ENCODE measurements around the gene RNF167. TPM values are rescaled to one million over a fixed set of nuclear protein-coding genes. Genes with fewer than 3 reads are reported as not detected.

The RNF167 gene
- total and polyA plus RNA-seq, 2 of the 4 experiments (the other 2 are of a cell fraction) = 13.1 to 79.5 TPM

- Histone ChIP-seq H2AK9ac (replicated peaks; ENCODE audit: low read depth, low read length, poor library complexity) (no peak overlapping the region), H3K9ac (ENCODE audit: low read depth, low read length) (no peak overlapping the region), H4K8ac (ENCODE audit: low read depth in 2 of 2, low read length in 2 of 2) (no peak overlapping the region), H3K36me3 (ENCODE audit: control insufficient read depth, insufficient read depth, low read length) (peaks cover 26% of the 10 kb centered on the region), H4K91ac (ENCODE audit: insufficient read depth, low read depth, low read length) (no peak overlapping the region), H3K9me1 (ENCODE audit: insufficient read depth, low read length) (peaks cover 17% of the 10 kb centered on the region), H2BK120ac (ENCODE audit: low read depth, low read length) (no peak overlapping the region), H2BK15ac (ENCODE audit: low read depth, low read length) (no peak overlapping the region), H3K79me1 (ENCODE audit: low read depth in 1 of 2, low read length in 2 of 2) (peaks cover 17 to 42% of the 10 kb centered on the region in 2 experiments; a peak in 3 of 4 replicates), H3K9me3 (ENCODE audit: control insufficient read depth, insufficient read depth, low read length) (no peaks in the 10 kb centered on the region), H3K23ac (ENCODE audit: low read depth, low read length) (no peak overlapping the region), H4K5ac (ENCODE audit: low read depth, low read length) (no peak overlapping the region), H3K56ac (ENCODE audit: extremely low read depth, insufficient read depth, low read length) (no peak overlapping the region), H3K14ac (replicated peaks; ENCODE audit: low read depth, low read length) (no peak overlapping the region), H3K4me2 (ENCODE audit: low read depth, low read length) (no peak overlapping the region; the same call in 1 of the 2 replicates), H3K27me3 (ENCODE audit: control insufficient read depth, insufficient read depth, low read length) (no peaks in the 10 kb centered on the region), H3K4ac (ENCODE audit: low read depth, low read length) (no peak overlapping the region), H4K20me1 (ENCODE audit: insufficient read depth, low read length) (peaks cover 19% of the 10 kb centered on the region; the same call in 1 of the 2 replicates), H3K27ac (ENCODE audit: insufficient read depth, low read length) (no peak overlapping the region), H3K18ac (ENCODE audit: low read depth, low read length) (no peak overlapping the region), H3K4me1 (ENCODE audit: control insufficient read depth, insufficient read depth, low read length) (peaks cover 14% of the 10 kb centered on the region), H2BK20ac (ENCODE audit: low read depth, low read length) (no peak overlapping the region), H2AFZ (replicated peaks; ENCODE audit: low read length, poor library complexity) (no peak overlapping the region), H2BK5ac (ENCODE audit: low read depth, low read length, poor library complexity, severe bottlenecking) (no peak overlapping the region), H2AK5ac (ENCODE audit: low read depth, low read length) (no peak overlapping the region), H3K4me3 (ENCODE audit: insufficient read depth, low read depth, low read length) (no peak overlapping the region)
- ChIA-PET POLR2A (ENCODE audit: unreplicated experiment) (no interaction called here), CTCF (no interaction called here)
- ATAC-seq (ENCODE audit: low read depth) (no peak), DNase-seq (no peak)
- intact Hi-C loops (cut with micrococcal nuclease) = no loop called here
- in situ Hi-C loops (cut with MboI; ENCODE audit: low sequenced_read_pairs) = no loop called here
- dilution Hi-C loops (cut with HindIII; ENCODE audit: low sequenced_read_pairs, unreplicated experiment) = no loop called here
- WGBS, 2 experiments (ENCODE audit: extremely low coverage in 2 of 2, insufficient read length in 1 of 2) = no CpG with 5 or more reads among the region's 11 CpGs
- no TSS peak for BruUV-seq (replicated peaks)
- TF ChIP-seq ELK1 (IDR thresholded peaks at IDR 0.05; ENCODE audit: borderline replicate concordance, low read depth, low read length) (no peak), RFX5 (IDR thresholded peaks at IDR 0.05; ENCODE audit: low read depth, low read length) (no peak), MXI1 (IDR thresholded peaks at IDR 0.05; ENCODE audit: borderline replicate concordance, low read depth, low read length) (no peak), FOS (IDR thresholded peaks at IDR 0.05; ENCODE audit: low read depth, low read length) (no peak), RCOR1 (IDR thresholded peaks at IDR 0.05; ENCODE audit: insufficient replicate concordance, low read length) (no peak), CHD1 (IDR thresholded peaks at IDR 0.05; ENCODE audit: low read depth, low read length) (no peak), MAFK (IDR thresholded peaks at IDR 0.05; ENCODE audit: low read depth, low read length) (no peak), CTCF (conservative IDR thresholded peaks at IDR 0.05; ENCODE audit: low read depth, low read length) (no peak), MAZ (IDR thresholded peaks at IDR 0.05; ENCODE audit: borderline replicate concordance, low read depth, low read length) (no peak), NFE2L2 (IDR thresholded peaks at IDR 0.05; ENCODE audit: low read depth, low read length) (no peak), BHLHE40 (IDR thresholded peaks at IDR 0.05; ENCODE audit: low read depth, low read length) (no peak), CEBPB (IDR thresholded peaks at IDR 0.05; ENCODE audit: low read depth, low read length) (no peak)
- TF ChIP-seq, protein P1, sequence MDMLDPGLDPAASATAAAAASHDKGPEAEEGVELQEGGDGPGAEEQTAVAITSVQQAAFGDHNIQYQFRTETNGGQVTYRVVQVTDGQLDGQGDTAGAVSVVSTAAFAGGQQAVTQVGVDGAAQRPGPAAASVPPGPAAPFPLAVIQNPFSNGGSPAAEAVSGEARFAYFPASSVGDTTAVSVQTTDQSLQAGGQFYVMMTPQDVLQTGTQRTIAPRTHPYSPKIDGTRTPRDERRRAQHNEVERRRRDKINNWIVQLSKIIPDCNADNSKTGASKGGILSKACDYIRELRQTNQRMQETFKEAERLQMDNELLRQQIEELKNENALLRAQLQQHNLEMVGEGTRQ (IDR thresholded peaks at IDR 0.05; ENCODE audit: low read depth, low read length) = no peak
Measured at GRCh38 chr17:4938069-4938491, 2.0 kb upstream of the RNF167 start.
